Testis (tissue), 3 donors: ENCODE results near the gene DFFB. TPM values are rescaled to one million over a fixed set of nuclear protein-coding genes. Genes with fewer than 3 reads are reported as not detected.

ENCODE experiments used
- DNase-seq: peaks from one replicate; pipeline ENCODE4 v3.0.0-alpha.2; 2019
- H3K27ac ChIP-seq, 2 donors: fragments of 200-600 bp; sonication (generic); one replicate each; pipeline ENCODE4 v1.5.1; 2019
- H3K27me3 ChIP-seq: fragments of 200-600 bp; sonication (generic); one replicate; pipeline ENCODE4 v1.5.1; 2019
- H3K36me3 ChIP-seq: fragments of 200-600 bp; sonication (generic); one replicate; pipeline ENCODE4 v1.5.1; 2017; ENCODE audit warnings: low read depth; ENCODE audit errors: missing control alignments
- H3K4me1 ChIP-seq: fragments of 200-600 bp; sonication (generic); one replicate; pipeline ENCODE4 v1.5.1; 2019
- H3K4me3 ChIP-seq, 2 donors: fragments of 200-600 bp; sonication (generic); one replicate each; pipeline ENCODE4 v1.5.1; 2017 to 2019
- H3K9me3 ChIP-seq: fragments of 200-600 bp; sonication (generic); one replicate; pipeline ENCODE4 v1.5.1; 2017
- POLR2A ChIP-seq: fragments of 450-650 bp; IDR thresholded peaks from one replicate; pipeline ENCODE4 v1.6.1; 2017; ENCODE audit warnings: antibody characterized with exemption, mild to moderate bottlenecking, moderate library complexity
- WGBS, 2 donors: methylation state at CpG; one replicate each; pipeline ENCODE4 v1.1.5; 2018; 5-methylcytosine and 5-hydroxymethylcytosine counted together
- intact Hi-C: fragments of 100-400 bp; cut with DNase I; formaldehyde crosslinking; loops from one replicate; pipeline ENCODE4 v1.15.1; 2023; ENCODE audit warnings: low total_unique reads
- polyA plus RNA-seq: library from polyadenylated mRNA; stranded (reverse); fragments of 350-450 nt; fragmentation: Illumina TruSeq; extraction: RNeasy Lipid Tissue Mini Kit (QIAGEN cat#74804); gene quantifications from one replicate; pipeline ENCODE4 v1.2.3, GENCODE V29; 2014; ENCODE audit warnings: low read depth, low replicate concordance; ENCODE audit not compliant: insufficient read depth
- total RNA-seq, 2 donors: library from RNA; depleted of rRNA; stranded (reverse); fragments of >200 nt; gene quantifications; one replicate each; pipeline ENCODE4 v1.2.3, GENCODE V29; 2016
- TF ChIP-seq, protein P1 (sequence below), 3 experiments: fragments of 450-650 bp in 2 of 3; fragments of 200-600 bp in 1 of 3; sonication (generic) in 1 of 3; IDR thresholded peaks; one replicate each; pipeline ENCODE4 v1.5.1; 2016 to 2019; ENCODE audit warnings: antibody characterized with exemption in 3 of 3, mild to moderate bottlenecking in 2 of 3, moderate library complexity in 1 of 3

DFFB gene
- total and polyA plus RNA-seq, 3 donors from 2014 or later = 3.4 to 8.4 (median 6.9) TPM

DNA sequence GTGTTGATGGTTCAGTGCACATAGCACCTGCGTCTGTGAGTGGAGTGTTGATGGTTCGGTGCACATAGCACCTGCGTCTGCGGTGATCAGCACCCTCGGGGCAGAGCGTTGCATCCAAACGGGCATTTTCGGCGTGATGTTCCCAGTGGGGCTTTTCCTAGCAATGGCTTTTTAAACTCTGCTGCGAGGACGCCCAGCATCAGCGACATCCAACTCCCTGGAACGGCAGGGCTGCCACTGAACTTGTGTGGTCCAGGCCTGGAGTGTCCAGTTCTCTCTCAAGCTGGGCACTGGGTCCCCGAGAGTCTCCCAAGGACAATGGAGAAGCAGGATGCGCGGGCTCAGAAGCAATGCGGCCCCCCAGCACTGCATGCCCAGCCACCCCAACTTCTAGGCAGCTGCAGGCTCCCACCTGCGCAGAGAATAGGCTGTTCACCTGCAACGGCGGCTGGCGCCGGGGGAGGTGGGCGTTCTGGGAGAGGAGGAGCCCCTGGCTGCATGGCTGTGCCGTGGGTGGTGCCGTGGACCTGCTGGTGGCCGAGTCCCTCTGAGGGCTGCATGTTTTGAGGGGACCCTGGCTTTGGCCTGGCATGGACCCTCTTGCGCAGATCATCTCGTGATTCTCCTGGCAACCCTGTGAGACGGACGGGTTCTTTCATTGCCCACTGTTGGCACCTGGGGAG, 52.9 kb downstream of the DFFB start:
- Histone ChIP-seq H3K27me3 (no peaks in the 10 kb centered on the region), H3K4me1 (peaks cover 6% of the 10 kb centered on the region), H3K36me3 (no peaks in the 10 kb centered on the region), H3K4me3 (no peak overlapping the region), H3K27ac (no peak overlapping the region), H3K9me3 (no peaks in the 10 kb centered on the region)
- 85 to 86% methylated on average over 8 to 27 of the region's 30 CpGs for WGBS, 2 donors
- TF ChIP-seq, protein P1, sequence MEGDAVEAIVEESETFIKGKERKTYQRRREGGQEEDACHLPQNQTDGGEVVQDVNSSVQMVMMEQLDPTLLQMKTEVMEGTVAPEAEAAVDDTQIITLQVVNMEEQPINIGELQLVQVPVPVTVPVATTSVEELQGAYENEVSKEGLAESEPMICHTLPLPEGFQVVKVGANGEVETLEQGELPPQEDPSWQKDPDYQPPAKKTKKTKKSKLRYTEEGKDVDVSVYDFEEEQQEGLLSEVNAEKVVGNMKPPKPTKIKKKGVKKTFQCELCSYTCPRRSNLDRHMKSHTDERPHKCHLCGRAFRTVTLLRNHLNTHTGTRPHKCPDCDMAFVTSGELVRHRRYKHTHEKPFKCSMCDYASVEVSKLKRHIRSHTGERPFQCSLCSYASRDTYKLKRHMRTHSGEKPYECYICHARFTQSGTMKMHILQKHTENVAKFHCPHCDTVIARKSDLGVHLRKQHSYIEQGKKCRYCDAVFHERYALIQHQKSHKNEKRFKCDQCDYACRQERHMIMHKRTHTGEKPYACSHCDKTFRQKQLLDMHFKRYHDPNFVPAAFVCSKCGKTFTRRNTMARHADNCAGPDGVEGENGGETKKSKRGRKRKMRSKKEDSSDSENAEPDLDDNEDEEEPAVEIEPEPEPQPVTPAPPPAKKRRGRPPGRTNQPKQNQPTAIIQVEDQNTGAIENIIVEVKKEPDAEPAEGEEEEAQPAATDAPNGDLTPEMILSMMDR (IDR thresholded peaks at IDR 0.05) = no peak
- no peak for TF ChIP-seq POLR2A
- intact Hi-C loops = no loop called here
- no peak for DNase-seq

DNA sequence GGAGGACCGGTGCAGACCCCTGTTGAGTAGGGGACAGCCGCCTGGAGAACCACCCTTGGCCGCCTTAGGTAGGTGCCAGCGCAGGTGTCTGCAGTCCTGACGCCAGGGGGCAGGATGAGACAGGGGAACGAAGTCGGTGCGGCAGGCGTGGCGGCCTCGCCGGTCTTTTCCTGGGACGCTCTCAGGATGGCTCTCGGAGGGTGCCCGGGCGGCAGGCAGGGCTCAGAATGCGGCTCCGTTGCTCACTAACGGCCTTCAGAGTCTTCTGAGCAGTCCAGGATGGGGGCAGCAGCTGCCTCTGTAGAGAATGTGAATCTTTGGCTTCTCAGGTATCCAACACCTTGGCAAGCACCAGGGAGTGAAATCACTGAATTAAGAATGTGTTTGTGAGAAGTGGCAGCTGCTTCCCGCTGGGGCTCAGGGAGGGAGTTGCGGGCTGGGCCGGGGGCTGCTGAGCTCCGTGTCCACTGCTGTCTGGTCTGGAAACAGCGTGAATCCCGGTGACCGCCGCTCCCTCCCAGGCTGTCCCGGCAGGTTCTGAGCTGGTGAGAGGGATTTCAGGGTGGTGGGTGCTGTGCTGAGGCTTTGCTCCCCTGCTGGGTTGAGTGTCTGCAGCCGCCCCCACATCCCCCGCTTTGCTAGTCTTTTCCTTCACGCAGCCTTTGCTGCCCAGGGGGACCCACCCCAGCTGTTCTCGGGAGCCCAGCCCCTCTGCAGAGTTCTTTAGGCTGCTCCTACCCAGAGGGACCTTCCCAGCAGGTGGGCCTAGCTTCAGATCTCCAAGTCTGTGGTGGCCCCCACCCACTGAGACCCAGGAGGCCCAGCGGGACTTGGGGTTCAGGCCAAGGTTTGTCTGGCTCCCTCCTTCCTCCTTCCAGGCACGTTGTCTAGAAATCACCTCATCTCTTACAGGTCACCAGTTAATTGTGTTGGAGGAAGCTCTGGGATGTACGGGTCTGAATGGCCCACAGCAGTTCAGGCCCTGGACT, 53.9 kb downstream of the DFFB start:
- peak; percentile 86 for DNase-seq
- 45 to 51% methylated on average over 32 to 35 of the region's 35 CpGs for WGBS, 2 donors
- Histone ChIP-seq H3K9me3 (no peaks in the 10 kb centered on the region), H3K4me1 (peaks cover 6% of the 10 kb centered on the region), H3K27me3 (no peaks in the 10 kb centered on the region), H3K4me3 (no peak overlapping the region), H3K27ac (no peak overlapping the region), H3K36me3 (no peaks in the 10 kb centered on the region)
- no peak for TF ChIP-seq POLR2A
- TF ChIP-seq, protein P1 (IDR thresholded peaks at IDR 0.05) = peak; percentile 70 to 77 (median 73)
- intact Hi-C loops = no loop called here

DNA sequence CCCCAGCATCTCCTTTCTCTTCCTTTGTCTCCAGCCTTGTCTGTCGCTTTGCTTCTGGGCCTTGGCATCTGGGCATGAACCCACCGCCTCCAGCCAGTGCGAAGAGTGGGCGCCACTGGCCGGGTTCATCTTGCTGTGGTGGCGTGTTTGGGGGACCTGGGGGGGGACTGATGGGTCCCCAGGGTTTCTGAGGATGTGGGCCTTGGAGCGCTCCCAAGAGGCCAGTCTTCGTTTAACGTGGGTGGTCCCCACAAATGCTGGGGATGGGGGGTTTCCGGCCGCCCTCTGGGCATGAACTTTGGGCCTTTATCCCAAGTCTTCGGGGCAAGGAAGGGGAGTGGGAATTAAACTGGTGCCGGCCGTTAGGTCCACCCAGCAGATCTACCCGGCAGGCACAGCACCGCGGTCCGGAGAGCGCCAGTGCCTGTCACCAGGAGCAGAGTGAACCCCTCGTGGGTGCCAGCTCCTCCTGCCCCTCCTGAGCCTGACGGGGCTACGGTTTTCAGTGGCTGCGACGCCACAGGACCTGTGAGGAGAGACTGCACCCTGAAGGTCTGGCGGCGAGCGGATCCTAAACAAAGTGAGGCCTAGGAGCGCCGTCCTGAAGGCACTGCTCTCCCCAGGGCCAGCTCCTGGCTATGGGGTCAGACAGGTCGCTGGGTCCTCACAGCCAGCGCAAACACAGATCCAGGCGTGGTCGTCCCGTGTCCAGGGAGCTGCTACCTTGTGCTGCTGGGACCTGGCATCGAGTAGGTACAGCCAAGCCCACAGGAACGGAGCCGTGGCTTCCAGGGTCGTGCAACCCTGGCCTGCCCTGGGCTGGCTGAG, 54.9 kb downstream of the DFFB start:
- Histone ChIP-seq H3K4me3 (no peak overlapping the region), H3K36me3 (no peaks in the 10 kb centered on the region), H3K27me3 (no peaks in the 10 kb centered on the region), H3K4me1 (peaks cover 6% of the 10 kb centered on the region), H3K27ac (no peak overlapping the region), H3K9me3 (no peaks in the 10 kb centered on the region)
- WGBS, 2 donors = 88 to 96% methylated on average over 23 to 38 of the region's 38 CpGs
- no peak for TF ChIP-seq POLR2A
- TF ChIP-seq, protein P1 (IDR thresholded peaks at IDR 0.05) = no peak
- DNase-seq = no peak
- intact Hi-C loops = no loop called here

DNA sequence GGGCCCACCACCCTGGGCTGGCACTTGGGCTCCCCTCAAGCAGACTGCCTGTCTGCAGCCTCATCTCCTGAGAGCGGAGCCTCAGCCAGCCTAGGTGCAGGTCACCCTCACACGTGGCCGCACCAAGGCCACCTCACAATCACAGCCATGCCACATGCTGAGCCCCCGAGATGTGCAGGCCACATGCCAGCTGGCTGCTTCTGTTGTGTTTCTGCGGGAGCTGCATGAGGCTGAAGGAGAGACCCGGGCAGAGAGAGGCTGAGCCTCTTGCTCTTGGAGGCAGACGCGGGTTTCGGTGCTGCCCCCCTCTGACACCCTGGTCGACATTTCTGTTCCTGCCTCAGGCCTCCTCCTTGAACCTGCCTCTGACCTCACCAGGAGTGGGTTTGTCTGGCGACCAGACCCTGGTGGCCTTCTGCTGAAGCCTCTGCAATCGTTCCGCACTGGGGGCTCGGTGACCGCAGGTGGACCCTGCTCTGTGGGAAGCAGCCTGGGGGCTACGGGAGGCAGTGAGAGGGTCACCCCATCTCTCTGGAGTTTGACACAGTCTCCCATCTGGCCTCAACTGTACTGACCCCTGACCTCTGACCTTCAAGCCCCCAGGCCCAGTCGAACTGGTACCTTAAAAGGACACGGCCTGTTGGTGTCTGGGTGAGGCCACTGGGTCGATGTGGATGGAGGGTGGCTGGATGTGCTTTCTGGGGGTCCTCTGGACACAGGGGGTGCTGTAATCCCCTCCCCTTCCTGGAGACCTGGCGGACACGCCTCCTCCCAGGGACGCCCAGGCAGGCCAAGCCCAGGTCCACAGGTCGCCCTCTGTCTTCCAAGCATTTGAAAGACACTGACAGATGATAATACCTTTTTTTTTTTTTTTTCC, 55.8 kb downstream of the DFFB start:
- Histone ChIP-seq H3K9me3 (no peaks in the 10 kb centered on the region), H3K27ac (no peak overlapping the region), H3K4me1 (peaks cover 6% of the 10 kb centered on the region), H3K36me3 (no peaks in the 10 kb centered on the region), H3K27me3 (no peaks in the 10 kb centered on the region), H3K4me3 (no peak overlapping the region)
- 87 to 92% methylated on average over 19 to 23 of the region's 23 CpGs for WGBS, 2 donors
- peak; percentile 12 for DNase-seq
- intact Hi-C loops = no loop called here
- TF ChIP-seq, protein P1 (IDR thresholded peaks at IDR 0.05) = no peak
